Right renal cortex interstitium (tissue), 3 donors: ENCODE results near the gene CENPX. TPM values are rescaled to one million over a fixed set of nuclear protein-coding genes. Genes with fewer than 3 reads are reported as not detected.
A peak's percentile ranks its signal among the peaks of the same experiment; 100 is the strongest.
"Not testable (repeated sequence)": the region's sequence is repeated elsewhere in the genome, so short reads cannot be mapped to it uniquely, and the experiment has no call there.

Experiments used
- DNase-seq, 3 donors: peaks; one replicate each; pipeline ENCODE4 v3.0.0-alpha.2; 2013; ENCODE audit warnings: low read depth in 3 of 3, low spot score in 2 of 3
- polyA plus RNA-seq, 3 donors: library from polyadenylated mRNA; unstranded; fragments of 120-200 nt; gene quantifications; one replicate each; pipeline ENCODE4 v1.2.1, GENCODE V29; 2013; ENCODE audit not compliant: insufficient read length in 3 of 3

Gene CENPX
- polyA plus RNA-seq, 3 donors: 36.0 to 39.1 (median 38.3) TPM

DNA sequence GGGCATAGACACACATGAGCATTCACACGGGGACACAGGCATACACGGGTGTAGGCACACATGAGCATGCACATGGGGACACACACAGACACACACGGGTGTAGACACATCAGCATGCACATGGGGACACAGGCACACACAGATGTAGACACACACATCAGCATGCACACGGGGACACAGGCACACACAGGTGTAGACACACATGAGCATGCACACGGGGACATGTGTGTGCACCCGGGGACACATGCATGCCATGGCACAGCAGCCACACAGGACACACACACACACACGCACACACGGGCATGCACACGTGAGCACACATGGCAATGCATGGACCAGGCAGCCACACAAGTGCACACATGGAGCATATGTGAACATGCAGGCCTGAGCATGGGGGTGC is 20.0 kb upstream of the CENPX start:
- no peak for DNase-seq

GRCh38 chr17:82041144-82041814 is 18.6 kb upstream of the CENPX start:
- DNase-seq: no peak

DNA sequence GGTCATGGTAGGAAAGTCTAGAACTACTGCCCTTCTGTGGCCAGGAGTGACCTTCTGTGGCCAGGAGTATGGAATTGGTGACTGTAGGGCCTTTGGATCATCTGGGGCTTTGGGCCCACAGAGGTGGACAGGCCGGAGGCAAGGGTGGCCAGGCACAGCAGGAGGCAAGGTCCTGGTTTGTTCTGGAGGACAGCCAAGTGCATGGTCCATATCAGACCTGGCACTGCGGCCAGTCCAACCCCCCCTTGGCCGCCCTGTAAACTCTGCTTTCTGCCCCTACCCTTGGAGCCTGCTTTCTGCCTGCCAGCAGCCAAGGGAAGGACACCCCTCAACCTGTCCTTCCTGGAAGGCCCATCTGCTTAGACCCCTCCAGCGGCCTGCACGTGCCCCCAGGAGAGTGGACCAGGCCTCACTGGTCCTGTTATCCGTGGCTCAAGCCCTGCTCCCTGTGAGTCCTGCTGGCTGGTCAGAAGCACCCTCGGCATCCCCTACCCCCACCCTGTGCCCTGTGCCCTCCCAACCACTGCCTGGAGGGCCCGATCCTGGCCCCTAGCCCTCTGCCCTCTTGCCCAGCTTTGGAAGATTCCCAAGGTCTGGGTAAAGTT is 17.1 kb upstream of the CENPX start:
- no peak for DNase-seq

DNA sequence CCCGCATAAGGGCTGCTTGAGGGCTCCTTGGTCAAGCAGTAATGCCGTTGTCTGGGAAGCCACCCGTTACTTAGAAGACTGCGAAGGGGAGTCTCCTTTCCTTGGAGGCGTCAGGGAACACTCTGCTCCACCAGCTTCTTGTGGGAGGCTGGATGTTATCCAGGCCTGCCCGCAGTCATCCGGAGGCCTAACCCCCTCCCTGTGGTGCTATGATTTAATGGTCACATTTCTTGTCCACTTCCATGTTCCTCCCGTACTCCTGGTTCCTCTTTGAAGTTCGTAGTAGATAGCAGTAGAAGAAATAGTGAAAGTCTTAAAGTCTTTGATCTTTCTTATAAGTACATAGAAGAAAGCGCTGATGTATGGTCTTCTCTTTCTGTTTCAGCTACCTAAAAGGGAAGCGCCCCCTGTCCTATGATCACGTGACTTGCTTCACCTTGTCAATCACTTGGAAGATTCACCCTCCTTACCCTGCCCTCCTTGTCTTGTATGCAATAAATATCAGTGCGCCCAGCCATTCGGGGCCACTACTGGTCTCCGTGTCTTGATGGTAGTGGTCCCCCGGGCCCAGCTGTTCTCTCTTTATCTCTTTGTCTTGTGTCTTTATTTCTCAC is 16.2 kb upstream of the CENPX start:
- not testable (repeated sequence) for DNase-seq

- no peak for DNase-seq
These were observed 15.2 kb upstream of the CENPX start for GRCh38 chr17:82037889-82038195.

DNA sequence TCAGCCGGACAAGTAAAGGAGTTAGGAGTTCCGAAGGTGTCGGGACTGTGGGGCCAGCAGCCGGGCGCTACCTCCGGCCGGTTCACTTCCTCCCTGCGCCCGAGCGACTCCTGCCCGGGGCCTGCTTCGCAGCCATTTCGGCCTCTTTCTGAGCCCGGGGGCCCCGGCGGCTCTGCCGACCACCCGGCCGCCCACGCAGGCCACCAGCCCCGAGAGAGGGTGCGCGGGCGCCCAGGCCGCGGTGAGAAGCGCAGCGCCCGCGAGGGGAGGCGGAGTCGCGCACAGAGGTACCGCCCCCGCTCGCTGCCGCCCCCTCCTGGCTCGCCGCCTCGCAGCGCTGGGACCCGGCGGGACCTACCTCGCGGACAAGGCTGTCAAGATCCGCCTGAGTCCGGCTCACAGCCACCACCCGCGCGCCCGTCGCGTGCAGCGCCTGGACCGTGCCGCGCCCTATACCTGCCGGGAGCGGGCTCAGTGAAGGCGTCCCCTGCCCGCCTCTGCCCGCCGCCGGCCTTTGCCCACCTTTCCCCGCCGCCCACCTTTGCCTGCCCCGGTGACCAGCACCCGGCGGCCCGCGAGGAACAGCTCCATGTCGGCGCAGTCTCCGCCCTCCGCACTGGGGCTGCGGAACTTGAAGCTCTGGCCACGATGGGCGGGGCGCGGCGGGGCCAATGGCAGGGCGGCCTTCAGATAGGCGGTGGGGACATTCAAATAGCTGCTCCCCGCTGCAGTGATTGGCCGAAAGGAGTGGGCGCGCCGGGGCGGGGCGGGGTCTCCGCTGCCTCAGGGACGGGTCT is 14.6 kb upstream of the CENPX start, which contains the start of gene DCXR:
DCXR (minus strand) TSS at position 606 of the 797 bp plus-strand sequence; CDS start at position 591, 15 bp downstream.
- peak; percentile 73 to 91 (median 89) for DNase-seq

GRCh38 chr17:82036634-82037091 is 14.0 kb upstream of the CENPX start:
- no peak for DNase-seq

DNA sequence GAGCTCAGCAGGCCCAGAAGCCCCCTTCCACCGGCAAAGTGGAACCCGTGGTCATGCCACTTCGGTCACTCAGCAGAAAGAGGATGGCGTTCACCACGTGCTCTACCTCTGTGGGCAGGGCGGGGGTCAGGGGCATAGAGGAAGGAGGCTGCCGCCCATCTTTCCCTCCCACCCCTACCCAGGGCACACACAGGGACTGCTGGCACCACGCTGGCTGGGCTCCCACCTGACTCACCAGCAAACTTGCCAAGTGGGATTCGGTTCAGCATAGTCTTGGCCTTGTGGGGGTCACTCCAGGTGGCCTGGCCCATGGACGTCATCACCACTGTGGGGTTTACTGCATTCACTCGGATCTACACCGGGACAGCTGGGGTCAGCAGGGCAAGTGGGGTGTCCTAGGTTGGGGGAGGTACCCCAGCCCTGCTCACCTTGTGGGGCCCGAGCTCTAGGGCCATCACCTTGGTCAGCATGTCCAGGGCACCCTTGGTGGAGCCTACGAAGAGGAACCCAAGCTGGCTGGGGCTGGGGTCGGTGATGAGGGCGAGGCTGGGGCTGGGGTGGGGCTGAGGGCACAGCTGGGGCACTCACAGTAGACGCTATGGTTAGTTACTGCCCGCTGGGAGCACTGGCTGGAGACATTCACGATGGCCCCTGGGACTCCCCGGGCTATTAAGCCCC is 13.4 kb upstream of the CENPX start:
- no peak for DNase-seq

DNA sequence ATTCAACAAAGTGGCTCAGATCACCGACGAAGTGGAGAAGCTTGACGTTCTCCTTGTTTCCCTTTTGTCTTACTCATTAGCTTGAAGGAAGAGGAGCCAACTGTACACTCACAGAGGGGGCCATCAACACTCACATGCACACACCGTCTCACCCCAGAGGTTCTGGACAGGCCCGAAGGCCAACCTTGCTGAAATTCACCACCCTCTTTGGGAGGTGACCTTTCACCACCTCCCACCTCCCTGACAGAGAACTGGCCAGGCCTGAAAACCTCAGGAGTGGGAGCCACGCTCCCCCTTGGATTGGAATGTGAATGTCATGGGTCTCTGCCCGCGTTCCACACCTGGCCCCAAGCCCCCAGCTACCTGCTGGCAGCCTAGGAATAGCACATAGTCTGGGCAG is 12.8 kb upstream of the CENPX start:
- DNase-seq: no peak

DNA sequence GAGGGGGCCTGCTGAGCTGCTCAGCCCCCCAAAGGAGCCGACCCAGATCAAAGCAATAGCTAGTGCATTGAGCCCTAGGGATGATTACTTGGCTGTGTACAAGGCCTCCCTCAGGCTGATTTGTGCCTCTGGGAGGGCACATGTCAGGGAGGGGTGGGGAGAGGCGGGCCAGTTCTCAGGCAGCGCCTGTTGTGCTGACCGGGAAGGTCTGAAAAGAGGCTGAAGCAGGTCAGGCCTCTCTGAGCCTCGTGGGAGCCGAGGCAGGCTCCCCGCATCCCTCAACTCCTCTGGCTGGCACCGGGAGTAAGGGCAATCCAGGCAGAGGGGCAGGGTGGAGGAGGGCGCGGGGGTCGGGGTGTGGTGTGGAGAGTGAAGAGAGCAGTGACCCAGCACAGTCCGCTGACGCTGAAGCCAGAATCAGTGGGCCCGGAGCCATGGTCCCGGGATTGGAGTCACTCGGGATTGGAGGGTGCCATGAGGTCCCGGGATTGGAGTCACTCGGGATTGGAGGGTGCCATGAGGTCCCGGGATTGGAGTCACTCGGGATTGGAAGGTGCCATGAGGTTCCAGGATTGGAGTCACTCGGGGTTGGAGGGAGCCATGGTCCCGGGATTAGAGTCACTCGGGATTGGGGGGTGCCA is 11.8 kb upstream of the CENPX start:
- DNase-seq: no peak

DNA sequence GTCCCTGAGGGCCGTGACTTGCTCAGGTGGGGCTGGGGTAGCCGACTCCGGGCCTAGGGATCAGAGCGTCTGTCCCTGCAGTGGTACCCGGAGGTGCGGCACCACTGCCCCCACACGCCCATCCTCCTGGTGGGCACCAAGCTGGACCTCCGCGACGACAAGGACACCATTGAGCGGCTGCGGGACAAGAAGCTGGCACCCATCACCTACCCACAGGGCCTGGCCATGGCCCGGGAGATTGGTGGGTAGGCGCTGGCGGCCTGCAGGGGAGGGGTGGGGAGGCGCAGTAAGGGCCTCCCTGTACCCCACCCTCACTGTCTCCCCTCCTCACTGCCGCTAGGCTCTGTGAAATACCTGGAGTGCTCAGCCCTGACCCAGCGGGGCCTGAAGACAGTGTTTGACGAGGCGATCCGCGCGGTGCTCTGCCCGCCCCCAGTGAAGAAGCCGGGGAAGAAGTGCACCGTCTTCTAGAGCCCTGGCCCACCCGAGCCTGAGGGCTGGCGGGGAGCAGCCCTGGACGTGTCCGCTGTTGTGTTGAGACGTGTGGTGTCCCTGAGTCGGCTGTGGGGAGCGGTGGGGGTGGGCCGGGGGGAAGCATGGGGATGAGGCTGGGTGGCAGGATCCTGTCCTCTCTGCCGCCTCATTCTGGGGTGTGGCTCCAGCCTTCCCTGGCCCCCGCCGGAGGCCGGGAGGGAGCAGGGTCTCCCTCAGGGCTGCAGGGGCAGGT is 10.8 kb upstream of the CENPX start:
- no peak for DNase-seq

DNA sequence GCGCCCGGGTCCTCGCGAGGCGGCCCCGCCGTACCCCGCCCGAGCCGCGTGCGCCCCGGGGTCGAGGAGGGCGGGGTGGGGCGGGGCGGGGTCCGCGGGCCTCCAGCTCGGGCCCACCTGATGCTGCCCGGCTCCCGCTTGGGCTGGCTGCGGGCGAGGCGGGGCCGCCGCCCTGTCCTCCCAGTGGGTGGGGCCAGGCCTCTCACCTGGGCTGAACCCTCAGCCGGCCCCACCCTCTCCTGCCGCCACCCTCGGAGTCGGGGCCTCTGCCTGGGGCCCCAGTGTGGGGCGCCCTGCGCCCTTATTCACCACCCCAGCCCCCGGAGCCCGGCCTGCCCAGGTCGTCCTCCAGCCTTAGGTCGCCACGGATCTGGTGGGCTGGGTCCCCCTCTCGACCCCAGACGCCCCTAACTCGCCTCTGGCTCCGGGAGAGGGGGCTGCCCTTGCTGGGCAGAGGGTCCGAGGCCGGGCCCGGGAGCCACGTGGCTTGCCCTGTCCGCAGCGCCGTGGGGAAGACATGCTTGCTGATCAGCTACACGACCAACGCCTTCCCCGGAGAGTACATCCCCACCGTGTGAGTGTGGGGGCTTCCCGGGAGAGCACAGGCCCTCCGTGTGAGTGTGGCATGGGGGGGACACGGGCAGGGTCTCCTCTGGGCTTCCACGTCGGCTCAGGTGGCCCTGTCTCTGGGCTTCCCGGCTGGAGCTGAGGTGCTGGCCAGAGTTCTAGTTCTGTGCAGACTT is 9.4 kb upstream of the CENPX start:
- DNase-seq: no peak

DNA sequence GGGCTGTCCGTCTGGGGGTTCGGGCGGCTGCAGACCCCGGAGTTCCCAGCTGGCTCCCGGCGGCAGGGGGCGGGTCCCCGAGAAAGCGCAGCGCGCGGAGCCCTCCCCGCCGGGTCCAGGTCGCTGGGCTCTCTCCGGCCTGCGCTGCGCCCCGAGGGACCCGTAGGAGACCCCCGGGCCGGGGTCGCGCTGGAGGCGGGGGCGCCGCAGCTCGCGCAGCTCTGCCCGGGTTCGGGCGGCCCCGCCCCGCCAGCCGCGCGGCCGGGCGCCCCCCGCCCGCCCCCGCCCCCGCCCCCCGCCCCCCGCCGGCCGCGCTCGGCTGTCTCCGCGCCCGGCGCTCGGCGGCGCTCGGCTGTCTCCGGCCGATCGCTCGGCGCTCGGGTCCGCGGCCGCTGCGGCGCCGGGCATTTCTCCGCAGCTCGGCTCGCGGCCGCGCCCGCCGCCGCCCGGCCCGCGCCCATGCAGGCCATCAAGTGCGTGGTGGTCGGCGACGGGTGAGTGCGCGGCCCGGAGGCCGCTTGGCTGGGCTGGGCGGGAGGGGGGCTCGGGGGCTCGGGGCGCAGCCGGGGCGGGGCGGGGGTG is 8.7 kb upstream of the CENPX start, which contains the start of gene RAC3:
RAC3 (plus strand) TSS at position 376 of the 582 bp plus-strand sequence; CDS start at position 460, 84 bp downstream.
- DNase-seq: no peak

GRCh38 chr17:82030470-82031302 is 8.0 kb upstream of the CENPX start:
- peak in 1 of 3 donors; percentile 62 for DNase-seq

DNA sequence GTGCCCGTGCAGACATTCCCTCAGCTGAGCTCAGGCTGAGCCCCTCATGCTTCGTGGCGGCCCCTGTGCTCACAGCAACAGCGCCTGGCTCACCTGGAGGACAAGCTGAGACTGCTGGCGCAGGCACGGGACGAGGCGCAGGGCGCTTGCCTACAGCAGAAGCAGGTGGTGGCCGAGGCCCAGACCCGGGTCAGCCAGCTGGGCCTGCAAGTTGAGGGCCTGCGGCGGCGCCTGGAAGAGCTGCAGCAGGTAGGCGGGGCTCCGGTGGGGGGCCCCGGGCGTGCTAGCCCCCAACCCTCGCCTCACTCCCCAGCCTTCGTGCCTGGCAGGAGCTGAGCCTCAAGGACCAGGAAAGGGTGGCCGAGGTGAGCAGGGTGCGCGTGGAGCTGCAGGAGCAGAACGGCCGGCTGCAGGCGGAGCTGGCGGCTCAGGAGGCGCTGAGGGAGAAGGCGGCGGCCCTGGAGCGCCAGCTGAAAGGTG is 7.4 kb upstream of the CENPX start:
- DNase-seq: no peak

DNA sequence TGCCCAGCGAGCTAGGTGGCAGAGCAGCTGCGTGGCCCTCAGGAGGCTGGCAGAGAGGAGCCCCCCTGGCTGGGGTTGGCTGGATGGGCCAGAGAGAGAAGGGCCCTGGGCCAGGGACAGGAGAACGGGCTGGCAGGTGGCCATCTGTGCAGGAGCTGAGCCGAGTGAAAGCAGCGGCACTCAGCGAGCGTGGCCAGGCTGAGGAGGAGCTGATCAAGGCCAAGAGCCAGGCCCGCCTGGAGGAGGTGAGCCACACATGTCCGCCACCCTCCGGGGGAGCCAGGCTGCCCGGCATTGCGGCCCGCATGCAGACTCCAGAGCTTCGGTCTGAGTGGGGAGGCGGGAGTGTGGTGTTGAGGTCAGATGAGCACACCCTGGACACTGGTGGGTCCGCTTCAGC is 6.7 kb upstream of the CENPX start:
- no peak for DNase-seq

DNA sequence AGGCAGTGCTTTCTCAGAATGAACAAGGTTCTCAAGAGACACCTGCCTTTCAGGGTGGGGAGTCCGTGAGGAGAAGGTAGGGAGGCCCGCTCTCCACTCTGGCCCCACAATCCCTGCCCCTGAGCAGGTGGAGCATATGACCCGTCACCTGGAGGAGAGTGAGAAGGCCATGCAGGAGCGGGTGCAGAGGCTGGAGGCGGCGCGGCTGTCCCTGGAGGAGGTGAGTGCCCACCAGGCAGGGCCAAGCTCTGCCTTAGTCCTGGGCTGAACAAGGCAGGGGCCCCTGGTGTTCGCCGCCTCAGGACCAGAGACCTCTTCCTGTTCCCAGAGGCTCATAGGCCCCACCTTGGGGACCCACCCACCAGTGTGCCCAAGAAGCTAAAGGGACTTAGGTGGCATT is 6.3 kb upstream of the CENPX start:
- DNase-seq: no peak
